NCI-H146 treated with DMSO at 0.1 percent for 48 hours (cell line): ENCODE data around the gene WDR35.

Experiments used
- DNase-seq: peaks from one replicate; lab custom pipeline; 2025; ENCODE audit not compliant: unreplicated experiment; lab: John Stamatoyannopoulos, UW

Gene WDR35

DNA sequence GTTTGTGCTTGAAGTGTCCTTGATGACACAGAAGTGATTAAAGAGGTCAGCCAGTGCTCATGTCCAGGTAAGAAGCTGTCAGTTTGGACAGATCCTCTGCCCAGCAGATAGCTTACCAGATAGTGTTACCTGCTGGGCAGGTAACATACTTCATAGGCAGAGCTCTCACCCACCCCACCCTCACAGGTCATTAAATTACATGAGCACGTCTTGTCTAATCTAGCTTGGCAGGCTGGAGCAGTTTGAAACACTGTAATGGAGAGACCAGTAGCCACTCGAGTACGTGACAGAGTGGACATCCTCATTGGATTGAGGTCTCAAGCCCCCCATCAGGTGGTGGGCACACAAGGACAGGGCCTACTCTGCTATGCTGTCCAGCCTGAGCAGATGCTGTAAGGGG is 115.2 kb downstream of the WDR35 start:
- no peak for DNase-seq

DNA sequence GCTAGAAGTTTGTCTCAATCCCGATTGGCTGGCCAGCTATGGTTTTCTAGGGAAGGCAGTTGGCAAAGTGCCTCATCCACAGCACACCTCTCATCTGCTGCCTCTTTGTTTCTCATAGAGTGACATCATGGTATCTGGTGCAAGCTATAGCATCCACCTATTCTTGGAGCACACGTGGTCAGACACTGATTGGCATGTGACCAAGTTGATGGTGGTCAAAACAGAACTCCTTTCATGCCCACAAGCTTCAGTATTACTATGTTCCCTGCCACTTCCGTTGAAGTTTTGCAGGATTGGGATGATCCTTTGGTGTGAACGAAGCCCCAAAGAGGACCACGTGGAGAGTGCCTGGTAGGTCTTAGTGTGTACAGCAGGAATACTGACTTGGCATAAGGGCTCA is 116.9 kb downstream of the WDR35 start:
- DNase-seq, result no peak

DNA sequence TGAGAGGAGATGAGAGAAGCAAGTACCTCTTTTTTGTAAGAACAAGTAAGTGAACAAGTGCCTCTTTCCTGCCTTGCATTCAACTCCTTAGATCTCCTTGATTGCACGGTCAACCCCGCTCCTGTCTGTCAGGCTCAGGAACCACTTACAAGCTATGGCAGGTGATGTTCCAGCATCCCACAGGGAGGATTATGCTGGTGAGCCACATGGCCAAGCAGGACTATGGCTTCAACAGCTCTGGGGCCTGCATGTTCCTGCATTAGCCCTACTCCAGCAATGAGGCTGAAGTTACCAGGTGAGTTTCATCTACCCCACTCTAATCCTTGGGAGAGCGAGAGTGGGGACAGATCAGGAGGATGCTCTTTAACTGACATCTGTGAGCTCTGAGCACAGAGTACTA is 117.6 kb downstream of the WDR35 start:
- no peak for DNase-seq

DNA sequence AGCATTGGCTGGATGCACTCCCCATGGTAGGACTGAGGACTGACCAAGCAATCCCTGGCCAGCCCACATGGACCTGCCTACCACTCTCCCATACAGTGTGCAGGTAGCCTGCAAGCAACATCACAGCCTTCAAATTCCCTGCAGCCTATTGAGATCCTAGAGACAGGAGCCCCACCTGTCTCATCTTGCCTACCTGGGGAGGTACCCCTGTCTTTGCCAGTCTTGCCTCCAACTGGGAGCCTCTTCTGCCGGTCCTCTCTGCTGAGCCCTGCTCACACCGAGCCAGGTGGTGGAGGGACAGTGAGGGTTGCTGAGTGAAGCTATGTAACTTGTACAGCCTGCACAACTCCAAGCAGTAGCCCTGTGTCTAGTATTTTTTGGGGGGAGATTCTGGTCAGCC is 118.1 kb downstream of the WDR35 start:
- no peak for DNase-seq

DNA sequence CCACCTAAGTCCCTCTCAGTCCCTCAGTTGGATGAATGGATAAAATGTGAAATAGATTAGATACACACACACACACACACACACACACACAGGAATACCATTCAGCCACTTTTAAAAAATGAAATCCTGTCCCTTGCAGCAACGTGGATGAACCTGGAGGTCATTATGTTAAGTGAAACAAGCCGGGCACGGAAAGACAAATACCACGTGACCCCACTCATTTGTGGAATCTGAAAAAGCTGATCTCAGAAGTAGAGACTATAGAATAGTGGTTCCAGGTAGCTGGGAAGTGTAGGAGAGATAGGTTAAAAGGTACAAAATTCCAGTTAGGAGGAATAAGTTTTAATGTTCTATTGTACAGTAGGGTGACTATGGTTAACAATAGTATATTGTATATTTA is 119.1 kb downstream of the WDR35 start:
- DNase-seq, result no peak

DNA sequence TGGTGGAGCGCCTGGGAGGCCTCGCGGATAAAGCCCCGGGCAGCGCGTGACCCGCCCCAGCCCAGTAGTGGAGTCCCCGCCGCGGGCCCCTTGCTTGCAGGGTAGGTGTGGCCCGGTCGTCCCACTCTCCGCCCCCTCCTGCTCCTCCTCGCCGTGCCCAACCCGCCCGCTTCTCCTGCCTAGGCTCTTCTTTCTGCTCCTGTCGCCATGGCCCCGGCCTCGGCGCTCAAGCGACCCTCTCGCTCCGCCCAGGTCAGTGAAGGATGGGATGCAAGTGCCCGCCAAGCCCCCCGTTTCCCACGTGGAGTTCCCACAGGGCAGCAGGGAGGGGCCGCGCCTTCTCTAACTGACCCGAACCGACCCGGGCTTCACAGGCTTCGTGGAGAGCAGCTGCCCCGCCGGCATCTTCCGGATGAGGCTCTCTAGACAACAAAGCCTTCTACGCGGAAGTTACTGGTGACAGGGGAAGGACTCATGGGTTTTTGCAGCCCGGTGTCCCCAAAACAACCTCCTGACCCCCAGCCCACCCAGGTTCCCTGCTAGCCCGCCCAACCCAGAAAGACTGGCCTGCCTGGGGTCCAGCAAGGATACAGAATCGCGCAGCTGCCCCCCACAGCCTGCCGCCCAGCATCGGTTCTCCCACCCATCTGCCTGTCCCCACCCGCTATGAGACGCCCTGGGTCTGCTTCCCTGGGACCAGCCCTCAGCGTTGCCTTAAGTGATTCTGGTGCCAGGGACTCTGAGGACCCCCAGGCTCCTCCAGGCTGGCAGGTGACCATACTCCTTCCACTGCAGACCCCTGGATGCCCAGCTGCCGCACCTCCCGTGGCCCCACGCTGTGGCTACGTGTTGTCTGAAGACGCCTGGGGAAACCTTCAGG is 121.0 kb downstream of the WDR35 start:
- peak; percentile 74 for DNase-seq

DNA sequence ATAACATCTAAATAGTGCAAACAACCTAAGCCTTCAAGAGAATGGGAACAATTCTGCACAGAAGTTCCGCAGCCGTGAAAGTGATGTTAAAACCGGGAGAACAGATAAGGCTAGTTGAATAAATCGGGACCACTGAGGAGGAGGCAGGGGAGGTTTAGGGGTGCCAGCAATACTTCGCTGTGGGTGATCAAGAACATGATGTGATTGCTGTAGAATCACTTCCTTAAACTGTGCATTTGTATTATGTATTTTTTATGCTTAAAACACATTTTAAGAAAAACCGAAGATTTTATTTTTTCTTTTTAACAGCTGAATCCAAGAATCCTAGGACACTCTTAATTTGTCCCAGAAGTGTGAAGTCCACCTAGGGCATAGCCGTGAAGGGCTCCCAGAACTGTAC is 121.7 kb downstream of the WDR35 start:
- no peak for DNase-seq

DNA sequence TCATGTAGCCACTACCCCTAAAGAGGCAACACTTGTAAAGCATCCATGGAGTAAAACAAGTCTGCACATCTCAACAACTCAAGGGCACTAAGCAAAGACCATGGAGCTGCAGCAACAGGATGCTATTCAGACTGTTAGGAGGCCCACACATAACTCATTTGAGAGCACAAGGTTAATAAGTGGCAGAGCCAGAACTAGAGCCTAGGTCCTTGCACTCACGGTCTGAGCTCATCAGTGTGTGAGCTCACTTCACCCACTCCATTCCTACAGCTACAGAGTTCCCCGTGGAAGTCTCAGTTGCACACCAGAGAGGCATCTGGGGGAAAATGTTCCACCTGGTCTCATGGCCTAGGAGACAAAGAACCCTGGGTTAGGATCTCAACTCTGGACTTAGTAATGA is 123.1 kb downstream of the WDR35 start:
- no peak for DNase-seq

DNA sequence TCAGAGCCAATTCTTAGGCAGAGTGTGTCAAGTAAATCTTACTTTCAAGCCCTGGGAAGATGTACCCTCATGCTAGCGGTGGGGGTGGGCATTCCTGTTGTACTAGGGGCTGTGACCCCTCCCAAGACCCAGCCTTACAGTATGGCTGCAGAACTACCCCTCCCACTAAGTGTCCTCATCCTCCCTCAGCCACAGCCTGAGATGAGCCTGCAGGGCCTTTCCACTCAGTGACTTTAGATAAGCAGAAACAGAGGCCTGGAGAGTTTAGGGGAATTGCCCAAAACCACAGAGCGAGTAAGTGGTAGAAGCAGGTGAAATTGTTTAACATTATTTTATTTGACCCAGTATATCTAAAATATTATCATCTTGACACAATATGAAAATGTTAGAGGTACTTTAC is 124.8 kb downstream of the WDR35 start:
- DNase-seq, result no peak

DNA sequence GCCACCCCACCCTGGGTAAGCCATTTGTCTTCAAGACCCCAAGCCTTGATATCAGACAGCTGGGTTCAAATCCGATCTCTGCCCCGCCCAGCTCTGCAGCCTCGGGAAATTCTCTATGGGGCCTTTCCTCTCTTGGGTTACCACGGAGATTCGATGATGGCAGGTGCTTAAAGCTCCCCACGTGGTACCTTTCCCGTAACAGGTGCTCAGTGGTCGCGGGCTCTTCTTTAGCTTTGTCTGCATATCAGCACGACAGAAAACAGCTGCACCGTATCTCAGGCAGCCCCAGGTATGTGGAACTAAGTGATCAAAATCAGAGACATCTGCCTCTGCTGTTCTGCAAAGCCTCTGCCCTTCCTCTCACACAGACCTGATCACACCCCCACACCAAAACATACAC is 125.5 kb downstream of the WDR35 start:
- DNase-seq, result peak; percentile 50

DNA sequence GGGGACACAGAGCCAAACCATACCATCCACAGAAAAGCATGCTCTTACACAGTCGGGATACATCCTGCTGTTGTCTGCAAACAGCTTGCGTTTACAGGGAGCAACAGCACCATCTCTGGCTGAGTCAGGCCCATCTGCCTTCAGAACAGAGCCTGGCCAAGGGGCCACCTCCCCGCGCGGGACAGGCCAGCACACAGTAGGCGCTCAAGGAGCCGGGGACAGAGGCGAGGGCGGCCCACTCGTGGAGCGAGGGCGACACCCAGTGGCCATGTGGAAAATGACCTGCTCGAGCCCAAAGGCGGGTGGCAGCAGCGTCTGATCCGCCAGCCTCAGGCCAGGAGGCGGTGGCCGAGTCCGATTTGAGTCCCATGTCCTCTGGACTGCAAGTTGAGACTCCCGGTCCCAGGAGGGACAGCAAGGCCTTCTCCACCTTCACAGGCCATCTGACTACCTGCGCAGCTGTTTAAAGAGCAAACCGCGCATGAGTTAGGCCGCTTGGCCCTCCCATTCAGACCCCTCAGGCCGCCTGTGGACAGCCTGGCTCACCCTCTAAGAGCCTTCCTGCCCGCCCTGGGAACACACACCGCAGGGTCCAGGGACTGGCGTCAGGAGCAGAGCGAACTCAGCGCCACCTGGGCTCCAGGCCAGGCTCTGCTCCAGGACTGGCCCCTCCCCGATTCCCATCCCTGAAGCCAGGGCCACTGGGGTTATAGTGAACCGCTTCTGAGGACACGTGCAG is 126.4 kb downstream of the WDR35 start:
- peak; percentile 32 for DNase-seq

DNA sequence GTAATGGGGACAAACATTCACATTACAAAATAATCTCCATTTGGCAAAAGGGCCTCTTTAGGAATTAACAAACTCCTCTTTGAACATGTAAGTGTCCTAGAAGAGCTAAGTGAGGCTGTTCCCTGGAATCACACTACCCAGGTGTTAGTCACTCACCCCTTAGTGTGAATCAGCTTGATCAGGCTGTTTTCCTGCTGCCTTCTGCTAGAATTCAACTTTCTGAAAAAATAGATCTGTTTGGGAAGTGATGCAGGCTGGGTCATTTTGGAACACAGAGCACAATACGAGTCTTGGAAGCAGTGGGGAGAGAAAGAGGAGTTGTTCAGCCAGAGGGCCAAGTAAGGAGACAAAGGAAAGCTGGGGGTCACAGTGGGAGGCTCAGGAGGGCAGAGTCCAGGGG is 128.1 kb downstream of the WDR35 start:
- DNase-seq, result no peak
